GM12878 (cell line): ENCODE measurements around the gene NEK7. TPM values are rescaled to one million over a fixed set of nuclear protein-coding genes. Genes with fewer than 3 reads are reported as not detected.

Source experiments
- ATAC-seq: fragments of 200-7000 bp; cut with Tn5 transposase; 3 replicates; pipeline ENCODE4 v1.9.1; 2020; ENCODE audit warnings: mild to moderate bottlenecking, moderate library complexity
- BruUV-seq: library from RNA; stranded (reverse); fragments of 400-500 nt; replicated peaks from 2 replicates; lab custom pipeline; 2021; lab: Mats Ljungman, UMichigan
- CTCF ChIA-PET: fragments of 300-600 bp; sonication (Branson Sonifier 250); formaldehyde crosslinking; extraction: SDS; loops from one replicate; lab custom pipeline; 2021; ENCODE audit warnings: inconsistent platforms; lab: Yijun Ruan, JAX
- POLR2A ChIA-PET: fragments of 350-600 bp; formaldehyde crosslinking; extraction: SDS; loops from one replicate; lab custom pipeline; 2021; ENCODE audit warnings: inconsistent platforms; lab: Charles Lee
- RAD21 ChIA-PET: fragments of 300-600 bp; sonication (Branson Sonifier 250); formaldehyde crosslinking; loops from one replicate; lab custom pipeline; 2023; ENCODE audit warnings: antibody characterized with exemption; ENCODE audit not compliant: unreplicated experiment; lab: Charles Lee
- SMC1A ChIA-PET: fragments of 300-600 bp; sonication (Branson Sonifier 250); formaldehyde crosslinking; loops from one replicate; lab custom pipeline; 2023; ENCODE audit not compliant: unreplicated experiment, uncharacterized antibody; lab: Charles Lee
- DNase-seq: peaks from one replicate; pipeline ENCODE4 v3.0.0-alpha.2; 2011; ENCODE audit warnings: low read depth, low spot score
- FAIRE-seq: peaks from 3 replicates; lab custom pipeline; 2011; peaks lifted over from hg19 to GRCh38; lab: Jason Lieb, UNC
- H2AFZ ChIP-seq: 2 replicates; pipeline ENCODE4 v1.6.0; 2011; ENCODE audit warnings: low read depth, low read length, control low read depth; ENCODE audit not compliant: control insufficient read depth
- H3K27ac ChIP-seq: 2 replicates; pipeline ENCODE4 v1.5.1; 2011; ENCODE audit warnings: control low read depth; ENCODE audit not compliant: control insufficient read depth, insufficient read depth
- H3K27me3 ChIP-seq, 2 experiments: replicated peaks in 1 of 2; 2 replicates each; pipeline versions ENCODE4 v1.6.0 to v1.6.1; 2011; ENCODE audit warnings: low read length in 1 of 2; ENCODE audit not compliant: control insufficient read depth in 2 of 2, insufficient read depth in 2 of 2
- H3K36me3 ChIP-seq, 2 experiments: 2 replicates each; pipeline ENCODE4 v1.5.1; 2011; ENCODE audit warnings: low read length in 1 of 2; ENCODE audit not compliant: control insufficient read depth in 2 of 2, insufficient read depth in 2 of 2
- H3K4me1 ChIP-seq: 2 replicates; pipeline ENCODE4 v1.6.1; 2011; ENCODE audit warnings: mild to moderate bottlenecking, low read length, moderate library complexity, mixed read lengths; ENCODE audit not compliant: control insufficient read depth, insufficient read depth
- H3K4me2 ChIP-seq: 2 replicates; pipeline ENCODE4 v1.6.0; 2011; ENCODE audit warnings: control low read depth; ENCODE audit not compliant: control insufficient read depth, insufficient read depth
- H3K4me3 ChIP-seq: fragments of 200-600 bp; sonication (generic); 2 replicates; pipeline ENCODE4 v1.5.1; 2016
- H3K79me2 ChIP-seq: 2 replicates; pipeline ENCODE4 v1.6.0; 2011; ENCODE audit warnings: low read length; ENCODE audit not compliant: control insufficient read depth, insufficient read depth
- H3K9ac ChIP-seq: 2 replicates; pipeline ENCODE4 v1.8.0; 2011; ENCODE audit warnings: low read length, control low read depth, mixed read lengths; ENCODE audit not compliant: control insufficient read depth, insufficient read depth
- H3K9me3 ChIP-seq: replicated peaks from 3 replicates; pipeline ENCODE4 v1.5.1; 2011; ENCODE audit warnings: mild to moderate bottlenecking, low read length; ENCODE audit not compliant: control insufficient read depth, insufficient read depth
- H4K20me1 ChIP-seq: 2 replicates; pipeline ENCODE4 v1.6.0; 2011; ENCODE audit not compliant: control insufficient read depth, insufficient read depth
- LARP7 ChIP-seq: fragments of 450-650 bp; IDR thresholded peaks from 2 replicates; pipeline ENCODE4 v1.6.1; 2017; ENCODE audit warnings: mild to moderate bottlenecking
- STAT3 ChIP-seq: IDR thresholded peaks from 2 replicates; pipeline ENCODE4 v1.6.1; 2011; ENCODE audit warnings: low read depth, low read length, improper control_type of control experiment
- WGBS: methylation state at CpG from one replicate; pipeline ENCODE4 v1.1.6; 2016; ENCODE audit warnings: low lambda C conversion rate; ENCODE audit not compliant: insufficient replicate concordance, insufficient coverage; ENCODE audit errors: missing lambda C conversion rate; 5-methylcytosine and 5-hydroxymethylcytosine counted together
- in situ Hi-C: fragments of 300-500 bp; cut with MboI; formaldehyde crosslinking; loops from 9 replicates; pipeline ENCODE4 v1.14.3; 2018; ENCODE audit warnings: mixed read lengths
- intact Hi-C: fragments of 100-400 bp; cut with micrococcal nuclease; formaldehyde crosslinking; loops from one replicate; pipeline ENCODE4 v1.14.2; 2022; ENCODE audit not compliant: unreplicated experiment
- polyA plus RNA-seq, 11 experiments: library from polyadenylated mRNA; depleted of rRNA in 4 of 11; unstranded in 6 of 11; stranded (reverse) in 5 of 11; fragments of >200 nt; fragmentation: Nextera tagmentation in 4 of 11; fragmentation: Illumina TruSeq in 1 of 11; extraction: Ambion mirVana in 4 of 11; extraction: Trizol in 1 of 11; gene quantifications; 1 replicate in 1 of 11; 2 replicates in 10 of 11; pipeline versions ENCODE4 v1.2.1 to v1.2.3, GENCODE V29; 2011 to 2016; ENCODE audit warnings: inconsistent platforms in 2 of 11, missing spikeins in 2 of 11, low read depth in 1 of 11
- total RNA-seq, 4 experiments: library from RNA; depleted of rRNA in 3 of 4; stranded (reverse); fragments of >200 nt in 3 of 4; fragmentation: Illumina TruSeq in 1 of 4; extraction: Trizol in 1 of 4; gene quantifications; 2 replicates each; pipeline versions ENCODE4 v1.2.1 to v1.2.3, GENCODE V29; 2013 to 2021
- TF ChIP-seq, protein P1 (sequence below): fragments of 450-650 bp; formaldehyde crosslinking; IDR thresholded peaks from 2 replicates; pipeline ENCODE4 v1.4.0; 2020; ENCODE audit warnings: mild to moderate bottlenecking, moderate library complexity

Gene NEK7
- total and polyA plus RNA-seq, 10 of the 15 experiments (the other 5 are each of a cell fraction or from before 2014, with no cell fraction given) = 9.4 to 77.7 (median 24.0) TPM

DNA sequence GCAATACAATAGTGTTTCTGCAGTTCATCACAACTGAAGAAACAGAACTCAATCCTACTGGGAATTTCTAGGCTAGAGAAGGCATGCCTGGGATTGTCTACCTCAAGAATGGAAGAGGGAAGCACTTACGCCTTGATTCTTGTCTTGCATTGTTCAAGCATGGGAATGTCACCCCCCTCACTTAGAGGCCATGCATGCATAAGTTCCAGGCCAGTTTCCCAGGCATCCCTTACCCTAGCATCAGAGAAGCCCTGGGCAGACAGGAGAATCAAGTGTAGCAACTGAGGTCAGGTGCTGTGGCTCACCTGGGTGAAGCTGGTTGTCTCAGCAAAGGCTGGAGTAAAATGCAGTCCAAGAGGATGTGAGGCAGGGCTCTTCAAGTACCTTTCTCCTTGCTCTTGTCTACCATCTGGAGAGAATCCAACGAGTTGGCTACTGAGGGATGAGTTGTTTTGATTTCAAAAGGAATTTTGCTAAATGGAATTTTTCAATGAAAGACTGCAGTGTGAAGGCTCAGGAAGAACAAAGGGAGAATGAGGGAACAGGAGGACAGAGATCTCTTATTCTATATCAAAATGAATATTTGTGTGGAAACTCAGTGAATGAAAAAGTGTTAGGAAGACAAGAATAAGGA is 174.3 kb downstream of the NEK7 start:
- Histone ChIP-seq H4K20me1 (no peaks in the 10 kb centered on the region), H3K4me1 (no peaks in the 10 kb centered on the region), H3K27me3 (no peaks in the 10 kb centered on the region), H3K4me2 (no peak overlapping the region), H3K9me3 (no peaks in the 10 kb centered on the region), H3K9ac (no peak overlapping the region), H3K36me3 (no peaks in the 10 kb centered on the region), H3K27ac (no peak overlapping the region), H3K79me2 (no peaks in the 10 kb centered on the region), H2AFZ (no peak overlapping the region), H3K4me3 (no peak overlapping the region)
- RAD21 ChIA-PET = no interaction called here
- FAIRE-seq (no peak), DNase-seq (no peak), ATAC-seq (no peak)
- CTCF ChIA-PET = interaction anchor here (1.0 kb wide), 1 partner anchor 12 kb away, joined by 3 read pairs; no protein-coding TSS in a partner anchor
- POLR2A ChIA-PET = no interaction called here
- TF ChIP-seq, protein P1, sequence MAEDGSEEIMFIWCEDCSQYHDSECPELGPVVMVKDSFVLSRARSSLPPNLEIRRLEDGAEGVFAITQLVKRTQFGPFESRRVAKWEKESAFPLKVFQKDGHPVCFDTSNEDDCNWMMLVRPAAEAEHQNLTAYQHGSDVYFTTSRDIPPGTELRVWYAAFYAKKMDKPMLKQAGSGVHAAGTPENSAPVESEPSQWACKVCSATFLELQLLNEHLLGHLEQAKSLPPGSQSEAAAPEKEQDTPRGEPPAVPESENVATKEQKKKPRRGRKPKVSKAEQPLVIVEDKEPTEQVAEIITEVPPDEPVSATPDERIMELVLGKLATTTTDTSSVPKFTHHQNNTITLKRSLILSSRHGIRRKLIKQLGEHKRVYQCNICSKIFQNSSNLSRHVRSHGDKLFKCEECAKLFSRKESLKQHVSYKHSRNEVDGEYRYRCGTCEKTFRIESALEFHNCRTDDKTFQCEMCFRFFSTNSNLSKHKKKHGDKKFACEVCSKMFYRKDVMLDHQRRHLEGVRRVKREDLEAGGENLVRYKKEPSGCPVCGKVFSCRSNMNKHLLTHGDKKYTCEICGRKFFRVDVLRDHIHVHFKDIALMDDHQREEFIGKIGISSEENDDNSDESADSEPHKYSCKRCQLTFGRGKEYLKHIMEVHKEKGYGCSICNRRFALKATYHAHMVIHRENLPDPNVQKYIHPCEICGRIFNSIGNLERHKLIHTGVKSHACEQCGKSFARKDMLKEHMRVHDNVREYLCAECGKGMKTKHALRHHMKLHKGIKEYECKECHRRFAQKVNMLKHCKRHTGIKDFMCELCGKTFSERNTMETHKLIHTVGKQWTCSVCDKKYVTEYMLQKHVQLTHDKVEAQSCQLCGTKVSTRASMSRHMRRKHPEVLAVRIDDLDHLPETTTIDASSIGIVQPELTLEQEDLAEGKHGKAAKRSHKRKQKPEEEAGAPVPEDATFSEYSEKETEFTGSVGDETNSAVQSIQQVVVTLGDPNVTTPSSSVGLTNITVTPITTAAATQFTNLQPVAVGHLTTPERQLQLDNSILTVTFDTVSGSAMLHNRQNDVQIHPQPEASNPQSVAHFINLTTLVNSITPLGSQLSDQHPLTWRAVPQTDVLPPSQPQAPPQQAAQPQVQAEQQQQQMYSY (CRISPR knock-in tag) = no peak
- TF ChIP-seq LARP7 = no peak
- no peak for TF ChIP-seq STAT3
- 0% methylated on average over 2 of the region's 2 CpGs for WGBS
- in situ Hi-C loops = no loop called here
- BruUV-seq = no TSS peak
- intact Hi-C loops = no loop called here
- SMC1A ChIA-PET = no interaction called here
